ENCODE measurements around the gene PACS2.

PACS2 gene

DNA sequence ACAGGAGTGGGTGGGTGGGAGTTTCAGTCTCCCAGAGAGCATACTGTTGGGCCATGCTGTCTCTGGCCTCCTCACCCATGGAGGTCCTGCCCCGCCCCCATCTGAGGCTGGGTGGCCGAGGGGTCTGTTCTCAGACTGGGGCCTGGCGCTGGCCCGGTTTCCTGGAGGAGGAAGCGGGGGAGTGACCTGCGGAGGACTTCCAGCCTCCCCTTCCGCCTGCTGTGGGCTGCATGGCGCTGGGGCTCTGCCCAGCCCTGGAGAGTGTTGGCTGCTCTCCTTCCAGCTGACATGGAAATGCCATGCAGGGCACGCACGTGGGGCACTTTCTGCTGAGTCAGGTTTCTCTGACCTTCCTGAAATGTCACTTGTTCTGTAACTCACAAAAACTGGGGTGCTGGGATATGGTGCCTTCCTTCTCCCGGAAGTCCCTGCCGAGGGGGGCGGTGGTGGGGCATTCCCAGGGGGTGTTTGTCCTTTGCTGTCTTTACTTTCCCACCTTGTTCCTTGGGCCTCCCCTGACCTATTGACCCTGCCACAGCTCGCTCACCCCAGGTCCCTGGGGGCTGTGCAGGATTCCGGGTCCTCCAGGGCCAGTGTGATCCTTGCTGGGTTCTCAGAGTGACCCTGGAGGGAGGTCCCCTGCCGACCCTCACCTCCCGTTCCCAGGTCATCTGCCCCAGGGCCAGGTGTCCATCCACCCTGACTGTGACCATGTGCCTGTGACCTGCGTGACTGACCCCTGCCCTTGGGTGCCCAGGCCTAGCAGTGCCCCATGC is 23.6 kb downstream of the PACS2 start:
- DNase-seq (ENCODE audit: low read depth): no peak
- TF ChIP-seq, protein P1, sequence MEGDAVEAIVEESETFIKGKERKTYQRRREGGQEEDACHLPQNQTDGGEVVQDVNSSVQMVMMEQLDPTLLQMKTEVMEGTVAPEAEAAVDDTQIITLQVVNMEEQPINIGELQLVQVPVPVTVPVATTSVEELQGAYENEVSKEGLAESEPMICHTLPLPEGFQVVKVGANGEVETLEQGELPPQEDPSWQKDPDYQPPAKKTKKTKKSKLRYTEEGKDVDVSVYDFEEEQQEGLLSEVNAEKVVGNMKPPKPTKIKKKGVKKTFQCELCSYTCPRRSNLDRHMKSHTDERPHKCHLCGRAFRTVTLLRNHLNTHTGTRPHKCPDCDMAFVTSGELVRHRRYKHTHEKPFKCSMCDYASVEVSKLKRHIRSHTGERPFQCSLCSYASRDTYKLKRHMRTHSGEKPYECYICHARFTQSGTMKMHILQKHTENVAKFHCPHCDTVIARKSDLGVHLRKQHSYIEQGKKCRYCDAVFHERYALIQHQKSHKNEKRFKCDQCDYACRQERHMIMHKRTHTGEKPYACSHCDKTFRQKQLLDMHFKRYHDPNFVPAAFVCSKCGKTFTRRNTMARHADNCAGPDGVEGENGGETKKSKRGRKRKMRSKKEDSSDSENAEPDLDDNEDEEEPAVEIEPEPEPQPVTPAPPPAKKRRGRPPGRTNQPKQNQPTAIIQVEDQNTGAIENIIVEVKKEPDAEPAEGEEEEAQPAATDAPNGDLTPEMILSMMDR (conservative IDR thresholded peaks at IDR 0.05; ENCODE audit: low read depth, low read length): no peak
- no peak overlapping the region for H3K4me3 ChIP-seq (ENCODE audit: low read length)

DNA sequence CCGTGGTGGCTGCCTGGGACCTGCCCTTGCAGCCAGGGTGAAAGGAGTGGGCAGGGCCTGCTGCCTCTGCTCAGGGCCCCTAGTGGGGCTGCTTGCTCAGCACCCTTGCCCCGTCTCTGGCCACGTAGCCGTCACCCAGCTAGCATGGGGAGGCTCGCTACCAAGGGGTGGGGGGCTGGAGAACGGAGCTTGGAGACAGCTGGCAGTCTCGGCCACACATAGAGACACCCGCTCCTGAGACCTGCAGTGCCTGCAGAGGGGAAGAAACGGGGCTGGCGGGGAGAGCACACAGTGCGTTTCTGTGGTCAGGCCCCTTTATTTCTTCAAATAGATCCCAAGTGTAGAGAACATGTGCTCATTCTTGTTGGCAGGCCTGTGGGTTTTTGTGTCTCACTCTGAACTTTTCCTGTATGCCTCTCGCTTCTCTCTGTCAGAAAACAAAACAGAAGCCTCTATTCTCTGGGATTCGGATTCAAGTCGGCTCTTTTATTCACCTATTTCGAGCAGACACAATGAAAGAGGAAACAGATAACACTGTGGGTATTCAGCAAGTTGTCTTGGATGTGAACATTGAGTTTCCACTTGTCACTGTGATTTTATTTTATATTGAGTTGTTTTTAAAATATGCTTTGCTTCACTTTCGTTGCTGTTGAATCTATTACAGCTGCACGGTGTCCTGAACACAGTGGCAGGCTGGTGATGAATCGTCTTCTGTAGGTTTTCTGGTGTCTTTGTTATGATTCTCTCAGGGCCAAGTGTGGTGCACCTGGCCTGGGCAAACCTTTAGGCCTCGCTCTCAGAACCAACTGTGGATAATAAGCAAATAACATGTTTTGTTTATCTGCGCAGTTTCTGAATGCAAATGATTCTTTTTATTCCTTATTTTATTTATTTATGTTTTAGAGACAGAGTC is 26.5 kb downstream of the PACS2 start:
- TF ChIP-seq, protein P1 (conservative IDR thresholded peaks at IDR 0.05; ENCODE audit: low read depth, low read length): no peak
- no peak for DNase-seq (ENCODE audit: low read depth)
- no peak overlapping the region for H3K4me3 ChIP-seq (ENCODE audit: low read length)

DNA sequence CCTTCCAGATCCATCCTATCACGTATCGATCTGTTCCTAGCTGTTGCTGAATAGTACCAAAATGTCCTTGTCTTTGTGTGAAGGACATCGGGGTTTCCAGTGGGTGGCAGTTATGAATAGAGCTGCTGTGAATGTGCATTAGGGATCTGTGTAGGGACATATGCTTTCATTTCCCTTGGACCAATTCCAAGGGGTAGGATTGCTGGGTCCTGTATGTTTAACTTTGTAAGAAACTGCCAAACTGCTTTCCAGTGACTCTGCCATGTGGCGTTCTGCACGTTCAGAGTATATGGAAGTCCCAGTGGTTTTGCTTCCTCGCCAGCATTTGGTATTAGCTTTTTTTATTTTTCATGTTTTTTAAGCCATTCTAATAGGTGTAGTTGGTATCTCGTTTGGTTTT is 28.6 kb downstream of the PACS2 start:
- no peak overlapping the region for H3K4me3 ChIP-seq (ENCODE audit: low read length)
- no peak for DNase-seq (ENCODE audit: low read depth)
- TF ChIP-seq, protein P1 (conservative IDR thresholded peaks at IDR 0.05; ENCODE audit: low read depth, low read length): no peak

DNA sequence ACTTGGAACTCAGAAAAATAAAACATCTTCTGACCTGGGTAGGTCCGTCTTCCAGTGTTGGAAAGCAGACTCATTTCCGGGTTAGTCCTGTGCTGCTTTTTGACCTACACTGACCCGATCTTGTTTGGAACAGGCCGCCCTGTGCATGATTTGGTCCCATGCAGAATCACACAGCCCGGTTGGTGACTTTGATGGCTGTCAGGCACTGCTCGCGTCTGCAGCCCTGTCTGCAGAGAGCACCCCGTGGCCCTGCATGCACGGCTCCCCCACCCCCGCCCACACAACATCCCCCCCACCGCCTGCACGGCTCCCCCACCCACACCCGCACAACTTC is 31.6 kb downstream of the PACS2 start:
- TF ChIP-seq, protein P1 (conservative IDR thresholded peaks at IDR 0.05; ENCODE audit: low read depth, low read length): no peak
- no peak overlapping the region for H3K4me3 ChIP-seq (ENCODE audit: low read length)
- DNase-seq (ENCODE audit: low read depth): no peak

DNA sequence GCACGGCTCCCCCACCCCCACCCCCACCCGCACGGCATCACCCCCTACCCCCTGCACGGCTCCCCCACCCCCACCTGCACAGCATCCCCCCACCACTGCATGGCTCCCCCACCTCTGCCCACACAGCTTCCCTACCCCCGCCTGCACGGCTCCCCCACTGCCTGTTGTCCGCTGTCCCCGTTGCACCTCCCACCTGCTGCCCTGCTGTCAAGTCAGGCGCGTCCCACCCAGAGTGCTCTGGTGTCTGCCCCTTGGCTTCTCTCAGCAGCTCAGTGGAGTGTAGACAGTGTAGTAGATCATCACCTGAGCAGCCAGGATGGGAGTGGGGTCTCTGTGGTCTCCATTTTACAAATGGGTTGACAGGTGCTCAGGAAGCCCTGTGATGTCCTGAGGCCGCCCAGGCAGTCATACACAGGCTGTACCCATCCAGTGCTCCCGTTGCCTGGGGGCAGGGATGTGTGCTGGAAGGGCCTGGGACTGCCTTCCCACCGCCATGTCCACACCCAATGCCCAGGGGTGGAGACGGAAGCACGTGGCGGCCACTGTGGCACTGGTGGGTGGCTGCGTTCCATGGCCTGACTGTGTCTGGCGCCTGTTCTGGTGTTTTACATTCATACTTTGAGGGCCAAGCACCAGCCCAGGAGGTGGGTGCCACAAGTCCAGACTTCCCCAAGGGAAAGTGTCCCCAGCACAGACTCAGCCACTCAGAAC is 32.5 kb downstream of the PACS2 start:
- no peak overlapping the region for H3K4me3 ChIP-seq (ENCODE audit: low read length)
- TF ChIP-seq, protein P1 (conservative IDR thresholded peaks at IDR 0.05; ENCODE audit: low read depth, low read length): no peak
- DNase-seq (ENCODE audit: low read depth): no peak

DNA sequence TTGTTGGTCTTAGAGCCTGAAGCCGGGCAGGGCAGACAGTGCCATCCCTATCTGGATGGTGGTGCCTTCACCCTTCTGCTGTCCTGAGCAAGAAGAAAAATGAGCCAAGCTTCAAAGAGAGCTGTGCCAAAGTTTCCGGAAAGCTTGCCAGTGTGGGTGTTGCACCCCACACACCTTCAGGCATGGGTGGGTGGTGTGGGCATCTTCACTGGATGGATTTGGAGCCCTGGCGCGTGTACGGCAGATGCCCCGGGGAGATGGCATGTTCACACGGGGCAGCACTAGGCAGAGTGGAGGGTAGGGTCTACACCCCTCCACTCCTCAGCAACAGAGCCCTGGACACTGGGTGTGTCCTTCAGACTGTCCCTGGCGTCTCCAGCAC is 33.0 kb downstream of the PACS2 start:
- TF ChIP-seq, protein P1 (conservative IDR thresholded peaks at IDR 0.05; ENCODE audit: low read depth, low read length): no peak
- DNase-seq (ENCODE audit: low read depth): no peak
- no peak overlapping the region for H3K4me3 ChIP-seq (ENCODE audit: low read length)

All from retinal pigment epithelial cell (primary cell).